GM18502 (cell line): Measurements from ENCODE around the gene SLC34A2.
"Not testable (repeated sequence)": the region's sequence is repeated elsewhere in the genome, so short reads cannot be mapped to it uniquely, and the experiment has no call there.

Source experiments
- ATAC-seq: cut with Tn5 transposase; IDR thresholded peaks from one replicate; pipeline ENCODE4 v1.9.1; 2021; ENCODE audit warnings: mild to moderate bottlenecking; ENCODE audit not compliant: unreplicated experiment, poor library complexity

SLC34A2 gene

DNA sequence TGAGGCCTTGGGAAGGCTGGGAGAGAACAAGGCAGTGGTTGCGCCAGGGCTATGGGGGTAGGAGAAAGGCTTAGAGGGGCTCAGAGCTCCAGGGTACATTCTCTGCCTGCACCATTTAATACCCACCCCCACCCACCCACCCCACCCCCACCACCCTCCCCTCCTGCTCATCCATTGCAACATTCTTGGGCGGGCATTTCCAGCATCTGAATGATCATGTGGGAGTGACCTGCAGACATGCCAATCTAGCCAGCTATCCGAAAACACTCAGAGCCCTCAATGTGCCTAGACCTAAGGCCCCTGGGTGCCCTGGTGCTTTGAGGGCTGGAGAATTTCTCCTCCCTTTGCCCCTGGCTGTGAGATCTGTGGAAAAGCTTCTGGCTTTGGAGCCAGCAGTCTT, 3.1 kb downstream of the SLC34A2 start:
- ATAC-seq = no peak

DNA sequence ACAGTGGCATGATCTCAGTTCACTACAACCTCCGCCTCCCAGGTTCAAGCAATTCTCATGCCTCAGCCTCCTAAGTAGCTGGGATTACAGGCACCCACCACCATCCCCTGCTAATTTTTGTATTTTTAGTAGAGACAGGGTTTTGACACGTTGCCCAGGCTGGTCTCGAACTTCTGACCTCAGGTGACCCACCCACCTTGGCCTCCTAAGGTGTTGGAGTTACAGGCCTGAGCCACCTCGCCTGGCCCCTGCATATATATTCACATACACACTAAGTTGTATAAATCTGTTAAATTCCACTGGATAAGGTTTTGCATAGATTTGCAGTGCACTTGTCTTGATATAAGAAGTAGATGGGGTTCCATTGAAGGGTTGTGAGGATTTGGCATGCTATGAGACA, 5.8 kb downstream of the SLC34A2 start:
- not testable (repeated sequence) for ATAC-seq

DNA sequence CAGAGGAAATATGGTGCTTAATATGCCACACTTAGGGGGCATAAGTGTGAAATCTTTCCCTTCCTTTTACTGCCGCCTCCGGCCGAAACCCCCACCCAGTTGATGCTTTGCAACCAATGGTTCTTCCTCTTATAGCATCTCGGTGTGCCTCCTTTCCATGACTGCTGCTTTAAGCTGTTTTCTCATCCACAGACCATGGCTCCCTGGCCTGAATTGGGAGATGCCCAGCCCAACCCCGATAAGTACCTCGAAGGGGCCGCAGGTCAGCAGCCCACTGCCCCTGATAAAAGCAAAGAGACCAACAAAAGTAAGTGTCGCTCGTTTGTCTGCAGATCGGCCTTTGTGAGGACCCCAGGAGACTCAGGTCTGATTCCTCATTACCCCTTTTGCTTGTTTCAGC, 6.7 kb downstream of the SLC34A2 start:
- no peak for ATAC-seq

DNA sequence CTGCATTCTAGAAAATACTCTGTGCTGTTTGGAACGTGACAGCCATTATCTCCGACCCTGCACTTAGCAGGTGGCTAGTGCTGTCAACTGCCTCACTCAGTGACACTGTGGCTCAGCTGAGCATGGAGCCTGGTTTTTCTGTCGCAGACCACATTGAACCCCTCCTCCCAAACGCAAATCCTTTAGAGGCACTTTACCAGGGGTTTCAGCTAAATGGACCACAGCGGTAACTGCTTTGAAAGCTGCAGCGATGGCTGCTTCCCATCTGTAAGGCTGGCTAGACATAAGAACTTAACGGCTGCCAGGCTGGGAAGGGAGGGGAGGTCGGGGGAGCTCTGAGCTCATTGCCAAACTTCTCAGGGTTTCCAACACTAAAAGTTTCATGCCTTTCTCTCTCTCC, 8.1 kb downstream of the SLC34A2 start:
- no peak for ATAC-seq

DNA sequence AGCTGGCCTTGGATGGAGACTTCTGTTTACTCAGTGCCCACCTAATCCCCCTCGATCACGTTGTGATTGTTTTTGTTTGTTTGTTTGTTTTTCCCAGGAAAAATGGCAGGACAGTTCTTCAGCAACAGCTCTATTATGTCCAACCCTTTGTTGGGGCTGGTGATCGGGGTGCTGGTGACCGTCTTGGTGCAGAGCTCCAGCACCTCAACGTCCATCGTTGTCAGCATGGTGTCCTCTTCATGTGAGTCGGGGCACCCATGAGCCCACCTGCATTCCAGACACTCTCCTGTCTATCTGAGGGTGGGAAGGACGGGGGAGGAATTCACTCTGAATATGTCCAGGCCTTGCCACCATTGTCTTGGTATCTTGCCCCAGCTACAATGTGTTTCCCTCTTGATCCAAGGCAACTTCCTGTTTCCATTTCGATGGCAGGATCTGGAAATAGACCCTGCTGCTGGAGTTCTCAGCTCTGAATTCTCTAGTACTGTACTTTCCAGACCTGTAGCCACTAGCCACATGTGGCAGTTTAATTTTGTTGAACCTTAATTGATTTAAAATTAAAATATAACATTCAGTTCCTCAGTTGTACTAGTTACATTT, 10.5 kb downstream of the SLC34A2 start:
- ATAC-seq = no peak

DNA sequence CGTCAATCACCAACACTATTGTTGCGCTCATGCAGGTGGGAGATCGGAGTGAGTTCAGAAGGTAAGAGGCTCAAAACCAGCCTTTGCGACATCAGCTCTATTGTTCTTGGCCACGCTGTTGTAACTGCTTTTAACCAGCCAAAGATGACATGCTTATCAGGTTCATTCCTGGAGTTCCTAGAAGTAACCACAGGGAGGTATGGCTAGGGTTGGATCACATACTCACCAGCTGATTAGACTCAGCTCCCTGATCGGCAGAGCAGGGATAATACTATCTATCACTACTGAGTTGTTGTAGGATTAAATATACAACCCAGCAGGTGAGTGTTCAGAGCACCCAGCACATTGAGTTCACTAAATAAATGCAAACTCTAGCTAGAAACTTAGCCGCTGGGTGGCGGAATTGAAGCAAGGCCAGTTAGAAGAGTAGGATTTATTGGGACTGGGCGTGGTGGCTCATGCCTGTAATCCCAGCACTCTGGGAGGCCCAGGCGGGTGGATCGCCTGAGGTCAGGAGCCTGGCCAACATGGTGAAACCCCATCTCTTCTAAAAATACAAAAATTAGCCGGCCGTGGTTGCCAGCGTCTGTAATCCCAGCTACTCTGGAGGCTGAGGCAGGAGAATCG, 12.4 kb downstream of the SLC34A2 start:
- ATAC-seq = no peak

DNA sequence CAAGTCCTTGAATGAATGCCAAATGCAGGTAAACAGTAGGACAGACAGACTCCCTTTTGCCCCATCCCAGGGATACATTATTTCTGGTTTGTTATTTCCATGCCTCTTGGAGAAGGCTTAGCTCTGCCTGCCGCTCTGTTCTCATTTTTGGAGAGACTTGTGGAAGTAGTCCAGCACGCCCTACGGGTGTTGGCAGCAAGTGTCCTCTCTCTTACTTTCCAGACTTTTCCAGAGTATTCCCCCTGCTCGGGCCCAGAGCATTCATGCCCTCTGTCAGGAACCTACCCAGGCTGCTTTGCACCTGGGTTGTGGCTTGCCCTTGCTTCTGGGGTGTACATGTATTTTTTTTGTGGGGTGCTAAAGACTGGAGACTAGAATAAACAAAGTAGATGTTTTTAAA, 15.3 kb downstream of the SLC34A2 start:
- no peak for ATAC-seq

DNA sequence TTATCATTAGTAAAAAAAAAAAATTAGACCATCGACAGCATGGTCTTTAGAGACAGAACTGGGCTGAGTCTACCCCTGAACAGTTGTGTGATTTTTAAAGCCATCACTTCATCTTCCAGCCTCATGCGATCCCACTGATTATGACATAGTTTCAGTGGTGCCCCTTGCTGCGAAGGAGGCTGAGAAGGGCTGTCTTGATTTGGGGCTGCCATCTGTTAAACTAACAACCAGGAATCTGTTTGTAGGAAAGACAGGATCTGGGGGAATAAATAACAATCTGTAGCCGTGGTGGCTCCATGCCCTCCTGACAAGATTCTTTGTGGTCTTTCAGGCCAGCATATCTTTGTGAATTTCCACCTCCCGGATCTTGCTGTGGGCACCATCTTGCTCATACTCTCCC, 17.1 kb downstream of the SLC34A2 start:
- no peak for ATAC-seq

DNA sequence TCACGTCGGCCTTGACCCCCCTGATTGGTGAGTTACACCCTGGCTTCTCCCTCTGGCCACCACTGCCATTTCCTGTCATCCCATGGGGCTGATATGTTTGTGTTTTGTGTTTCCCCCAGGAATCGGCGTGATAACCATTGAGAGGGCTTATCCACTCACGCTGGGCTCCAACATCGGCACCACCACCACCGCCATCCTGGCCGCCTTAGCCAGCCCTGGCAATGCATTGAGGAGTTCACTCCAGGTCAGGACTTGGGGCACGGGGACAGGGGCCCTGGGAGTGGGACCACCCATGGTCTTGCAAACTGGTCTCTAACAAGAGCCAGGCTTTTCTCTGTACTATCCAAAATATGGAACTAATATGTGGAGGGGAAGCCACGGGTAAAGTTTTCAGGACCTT, 18.7 kb downstream of the SLC34A2 start:
- no peak for ATAC-seq

DNA sequence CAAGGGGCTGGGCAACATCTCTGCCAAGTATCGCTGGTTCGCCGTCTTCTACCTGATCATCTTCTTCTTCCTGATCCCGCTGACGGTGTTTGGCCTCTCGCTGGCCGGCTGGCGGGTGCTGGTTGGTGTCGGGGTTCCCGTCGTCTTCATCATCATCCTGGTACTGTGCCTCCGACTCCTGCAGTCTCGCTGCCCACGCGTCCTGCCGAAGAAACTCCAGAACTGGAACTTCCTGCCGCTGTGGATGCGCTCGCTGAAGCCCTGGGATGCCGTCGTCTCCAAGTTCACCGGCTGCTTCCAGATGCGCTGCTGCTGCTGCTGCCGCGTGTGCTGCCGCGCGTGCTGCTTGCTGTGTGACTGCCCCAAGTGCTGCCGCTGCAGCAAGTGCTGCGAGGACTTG, 20.6 kb downstream of the SLC34A2 start:
- ATAC-seq = no peak

DNA sequence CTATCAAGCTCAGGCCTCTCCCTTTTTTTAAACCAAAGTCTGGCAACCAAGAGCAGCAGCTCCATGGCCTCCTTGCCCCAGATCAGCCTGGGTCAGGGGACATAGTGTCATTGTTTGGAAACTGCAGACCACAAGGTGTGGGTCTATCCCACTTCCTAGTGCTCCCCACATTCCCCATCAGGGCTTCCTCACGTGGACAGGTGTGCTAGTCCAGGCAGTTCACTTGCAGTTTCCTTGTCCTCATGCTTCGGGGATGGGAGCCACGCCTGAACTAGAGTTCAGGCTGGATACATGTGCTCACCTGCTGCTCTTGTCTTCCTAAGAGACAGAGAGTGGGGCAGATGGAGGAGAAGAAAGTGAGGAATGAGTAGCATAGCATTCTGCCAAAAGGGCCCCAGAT, 21.5 kb downstream of the SLC34A2 start:
- no peak for ATAC-seq

DNA sequence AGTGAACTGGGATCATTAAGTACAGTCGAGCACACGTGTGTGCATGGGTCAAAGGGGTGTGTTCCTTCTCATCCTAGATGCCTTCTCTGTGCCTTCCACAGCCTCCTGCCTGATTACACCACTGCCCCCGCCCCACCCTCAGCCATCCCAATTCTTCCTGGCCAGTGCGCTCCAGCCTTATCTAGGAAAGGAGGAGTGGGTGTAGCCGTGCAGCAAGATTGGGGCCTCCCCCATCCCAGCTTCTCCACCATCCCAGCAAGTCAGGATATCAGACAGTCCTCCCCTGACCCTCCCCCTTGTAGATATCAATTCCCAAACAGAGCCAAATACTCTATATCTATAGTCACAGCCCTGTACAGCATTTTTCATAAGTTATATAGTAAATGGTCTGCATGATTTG, 22.3 kb downstream of the SLC34A2 start:
- no peak for ATAC-seq

DNA sequence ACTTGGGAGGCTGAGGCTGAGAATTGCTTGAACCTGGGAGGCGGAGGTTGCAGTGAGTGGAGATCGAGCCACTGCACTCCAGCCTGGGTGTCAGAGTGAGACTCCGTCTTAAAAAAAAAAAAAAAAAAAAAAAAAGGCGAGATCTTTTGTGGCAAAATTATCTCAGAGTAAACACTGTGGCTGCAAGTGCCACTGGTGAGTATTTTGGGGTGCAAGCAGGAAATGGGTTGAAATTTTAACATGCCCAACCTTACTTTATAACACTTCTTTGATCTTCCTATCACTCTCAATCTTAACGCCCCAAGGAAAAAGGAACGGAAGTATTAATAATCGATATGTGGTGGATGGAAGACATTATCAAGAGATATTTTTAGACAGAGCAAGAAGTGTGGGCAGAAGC, 32.1 kb downstream of the SLC34A2 start:
- ATAC-seq = no peak

DNA sequence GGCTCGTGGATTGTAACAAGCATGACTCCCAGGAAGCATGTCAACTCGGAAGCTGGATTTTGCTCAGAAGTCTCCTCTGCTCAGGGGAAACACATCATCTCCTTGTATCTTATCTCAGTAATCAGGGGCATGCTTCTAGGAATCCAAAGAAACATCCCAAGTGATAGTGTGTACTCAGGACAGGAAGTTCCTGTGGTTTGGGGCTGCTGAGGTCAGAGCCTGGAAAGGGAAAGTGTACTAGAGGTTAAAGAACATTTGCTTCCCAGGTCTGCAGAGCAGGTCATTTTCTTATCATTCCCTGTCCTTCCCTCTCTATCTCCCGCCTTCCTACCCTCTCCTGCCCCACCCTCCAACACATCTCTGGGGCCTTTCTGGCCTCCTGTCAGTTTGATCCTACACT, 38.8 kb downstream of the SLC34A2 start:
- no peak for ATAC-seq

DNA sequence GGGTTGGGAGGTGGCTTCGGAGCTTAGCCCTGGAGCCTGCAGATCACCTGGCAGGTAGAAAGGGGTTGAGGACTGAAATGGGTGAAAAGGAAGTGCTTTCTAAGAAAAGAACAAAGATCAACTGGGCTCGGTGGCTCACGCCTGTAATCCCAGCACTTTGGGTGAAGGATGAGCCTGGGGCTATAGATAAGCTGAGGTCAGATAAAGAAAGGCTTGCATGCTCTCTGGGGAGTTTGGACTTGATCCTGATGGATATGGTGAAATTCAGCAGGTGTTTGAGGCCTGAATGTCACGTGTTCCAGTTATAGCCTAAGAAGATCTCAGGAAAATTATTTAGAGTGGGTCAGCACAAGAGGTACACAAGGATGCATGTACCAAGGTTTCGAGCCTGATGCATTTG, 40.8 kb downstream of the SLC34A2 start:
- no peak for ATAC-seq

DNA sequence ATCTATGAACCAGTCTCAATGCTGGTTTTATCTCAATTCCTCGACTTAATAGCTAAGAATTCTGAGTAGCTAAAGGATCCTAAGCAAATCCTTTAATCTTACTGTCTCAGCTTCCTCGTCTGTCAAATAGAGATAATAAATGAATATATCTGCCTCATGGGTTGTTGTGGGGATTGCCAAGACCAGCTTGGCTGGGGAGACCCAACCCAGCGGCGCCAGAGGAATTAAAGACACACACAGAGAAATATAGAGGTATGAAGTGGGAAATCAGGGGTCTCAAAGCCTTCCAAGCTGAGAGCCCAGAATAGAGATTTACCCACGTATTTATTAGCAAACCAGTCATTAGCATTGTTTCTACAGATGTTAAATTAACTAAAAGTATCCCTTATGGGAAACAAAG, 41.9 kb downstream of the SLC34A2 start:
- ATAC-seq = no peak

DNA sequence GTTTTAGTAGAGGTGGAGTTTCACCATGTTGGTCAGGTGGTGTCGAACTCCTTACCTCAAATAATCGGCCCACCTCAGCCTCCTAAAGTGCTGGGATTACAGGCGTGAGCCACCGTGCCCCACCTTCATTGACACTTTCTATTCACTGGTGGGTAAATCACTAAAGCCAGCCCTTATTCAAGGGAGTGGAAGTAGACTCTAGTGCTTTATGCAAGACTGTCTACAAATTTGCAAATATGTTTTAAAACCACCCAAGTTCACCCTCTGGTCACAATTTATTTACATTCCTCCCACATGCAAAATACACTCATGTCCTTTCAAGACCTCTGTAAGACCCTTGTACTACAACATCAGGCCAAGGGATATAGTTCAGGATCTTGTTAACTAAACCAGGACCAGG, 45.0 kb downstream of the SLC34A2 start:
- ATAC-seq = no peak

DNA sequence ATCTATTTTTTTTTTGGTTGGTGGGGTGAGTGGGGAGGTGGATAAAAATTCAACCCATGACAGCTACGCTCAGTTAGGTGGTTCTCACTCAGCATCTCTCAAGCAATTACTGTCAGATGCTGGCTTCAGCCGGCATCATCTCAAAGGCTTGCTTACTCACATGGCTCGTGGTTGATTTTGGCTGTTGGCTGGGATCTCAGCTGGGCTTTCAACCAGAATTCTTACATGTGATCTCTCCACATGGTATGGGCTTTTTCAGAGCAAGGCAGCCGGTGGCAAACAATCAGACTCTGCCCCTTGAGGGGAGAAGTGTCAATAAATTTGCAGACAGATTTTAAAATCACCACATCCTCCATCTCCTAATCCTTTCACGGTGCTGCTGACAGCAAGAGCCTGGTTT, 47.2 kb downstream of the SLC34A2 start:
- ATAC-seq = no peak

DNA sequence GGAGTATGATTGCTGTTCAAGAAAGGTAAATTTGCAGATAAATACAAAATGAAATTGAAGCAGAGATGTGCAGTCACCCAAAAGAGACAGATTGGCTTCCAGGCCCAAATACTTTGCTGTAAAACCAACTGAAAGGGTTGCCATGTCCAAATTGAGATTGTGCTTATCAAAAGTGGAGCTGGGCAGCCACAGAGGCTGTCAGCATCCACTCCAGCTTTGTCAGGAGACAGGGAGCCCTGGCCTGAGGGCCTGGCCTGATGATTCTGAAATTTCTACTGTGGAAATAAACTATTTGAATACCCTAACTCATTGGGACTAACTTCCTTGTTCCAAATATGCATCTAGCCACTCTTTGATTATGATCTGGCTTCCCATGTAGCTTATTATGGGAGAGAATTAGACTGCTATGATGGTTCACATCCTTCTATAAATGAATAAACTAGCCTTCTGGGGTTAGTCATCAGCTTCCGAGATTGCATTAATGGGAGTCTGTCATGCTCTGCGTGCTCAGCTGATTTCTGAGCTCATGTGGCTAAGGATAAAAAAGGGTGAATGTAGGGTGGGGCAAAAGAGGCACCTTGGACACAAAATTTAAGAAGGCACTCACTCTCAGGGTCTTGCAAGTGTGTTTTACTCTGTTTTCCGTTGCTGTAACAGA, 48.2 kb downstream of the SLC34A2 start:
- ATAC-seq = no peak

DNA sequence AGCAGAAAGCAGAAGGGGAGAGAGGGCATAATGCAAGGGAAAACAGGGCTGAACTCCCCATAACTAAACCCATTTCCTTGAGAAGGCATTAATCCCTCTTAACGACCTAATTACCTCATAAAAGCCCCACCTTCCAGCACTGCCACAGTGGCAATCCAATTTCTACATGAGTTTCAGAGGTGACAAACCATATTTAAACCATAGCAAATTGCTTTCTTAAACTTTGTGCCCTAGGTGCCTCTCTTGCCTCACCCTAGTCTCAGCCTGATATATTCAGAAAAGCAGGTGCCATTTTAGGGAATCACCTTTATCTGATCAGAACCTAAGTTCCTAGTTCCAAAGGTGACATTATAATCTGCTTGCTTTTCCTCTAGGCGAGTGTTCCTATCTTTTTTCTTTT, 48.9 kb downstream of the SLC34A2 start:
- ATAC-seq = no peak

DNA sequence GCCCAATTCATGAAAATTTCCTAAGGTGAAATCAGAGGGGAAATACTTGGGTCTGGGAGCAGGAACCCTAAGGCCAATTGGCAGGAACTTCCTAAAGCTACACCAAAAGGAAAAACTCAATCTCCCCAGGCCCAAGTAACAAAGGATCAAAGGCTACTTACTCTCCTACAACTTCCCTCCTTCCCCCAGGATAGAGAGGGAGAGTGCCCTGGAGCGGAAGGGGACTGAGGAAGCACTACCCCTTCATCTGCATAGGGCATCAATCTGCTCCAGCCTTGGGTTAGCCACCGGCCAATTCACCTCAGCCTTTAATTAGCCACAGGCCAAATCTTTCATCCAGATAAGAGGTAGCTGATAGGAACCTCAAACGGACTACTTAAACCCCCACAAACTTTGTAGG, 55.0 kb downstream of the SLC34A2 start:
- no peak for ATAC-seq

DNA sequence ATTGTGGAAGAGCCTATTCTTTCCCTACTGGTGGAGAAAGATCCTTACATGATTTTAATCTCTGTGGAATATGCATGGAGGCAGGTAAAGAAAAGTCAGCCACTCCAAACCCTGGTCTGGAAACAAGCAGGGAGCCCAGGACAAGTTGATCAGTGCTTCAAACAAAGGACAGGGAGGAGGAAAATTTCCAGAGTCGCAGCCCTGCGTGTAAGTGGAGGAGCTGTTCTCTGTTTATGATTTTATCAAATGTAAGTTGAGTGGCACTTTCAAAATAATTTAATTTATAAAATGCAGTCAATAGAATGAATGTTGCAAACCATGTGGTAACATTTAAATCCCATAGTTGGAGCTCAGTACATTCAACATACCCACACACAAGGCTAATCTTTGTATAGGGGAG, 57.0 kb downstream of the SLC34A2 start:
- no peak for ATAC-seq
